HK-2 (cell line): ENCODE results near the gene MTFP1.
"Not testable (repeated sequence)": the region's sequence is repeated elsewhere in the genome, so short reads cannot be mapped to it uniquely, and the experiment has no call there.

Experiments
- DNase-seq: peaks from one replicate; pipeline ENCODE4 v3.0.0-alpha.2; 2018; ENCODE audit not compliant: unreplicated experiment

Gene MTFP1

GRCh38 chr22:30455075-30455840 is 29.7 kb downstream of the MTFP1 start:
- DNase-seq, result no peak

GRCh38 chr22:30457981-30458380 is 32.4 kb downstream of the MTFP1 start:
- DNase-seq, result no peak

GRCh38 chr22:30459181-30460052 is 33.8 kb downstream of the MTFP1 start:
- no peak for DNase-seq

GRCh38 chr22:30460147-30460546 is 34.6 kb downstream of the MTFP1 start:
- no peak for DNase-seq

GRCh38 chr22:30460555-30460954 is 35.0 kb downstream of the MTFP1 start:
- DNase-seq, result not testable (repeated sequence)

- no peak for DNase-seq
Observed at GRCh38 chr22:30469165-30469564, 43.6 kb downstream of the MTFP1 start.

GRCh38 chr22:30470655-30471054 is 45.1 kb downstream of the MTFP1 start:
- no peak for DNase-seq

GRCh38 chr22:30471616-30472318 is 46.2 kb downstream of the MTFP1 start, which contains the start of gene SEC14L3:
Gene SEC14L3, minus strand, starts transcription at chr22:30472017. Its CDS starts 59 bp downstream, at chr22:30471958.
- DNase-seq, result no peak

GRCh38 chr22:30472994-30473720 is 47.6 kb downstream of the MTFP1 start:
- DNase-seq, result no peak

- DNase-seq, result no peak
Observed at GRCh38 chr22:30474121-30474520, 48.6 kb downstream of the MTFP1 start.

GRCh38 chr22:30474683-30475424 is 49.3 kb downstream of the MTFP1 start:
- DNase-seq, result no peak
